Lower leg skin (tissue), 3 donors: ENCODE measurements around the gene RIPPLY3.

Experiments used
- CTCF ChIP-seq, 3 donors: fragments of 450-650 bp; IDR thresholded peaks; one replicate each; pipeline ENCODE4 v1.5.1; 2016; ENCODE audit warnings: antibody characterized with exemption in 3 of 3, mild to moderate bottlenecking in 3 of 3, moderate library complexity in 2 of 3
- POLR2A ChIP-seq, 2 donors: fragments of 450-650 bp; IDR thresholded peaks; one replicate each; pipeline ENCODE4 v1.6.1; 2016 to 2017; ENCODE audit warnings: antibody characterized with exemption in 2 of 2, mild to moderate bottlenecking in 1 of 2, moderate library complexity in 1 of 2

GRCh38 chr21:36964827-36965719 lies 41.4 kb upstream of the RIPPLY3 start:
- TF ChIP-seq POLR2A (IDR thresholded peaks at IDR 0.05) (no peak), CTCF (IDR thresholded peaks at IDR 0.05) (no peak)
